B cell (primary cell): Measurements from ENCODE around the gene KCNE5.

Experiments
- CTCF ChIP-seq: fragments of 200-600 bp; IDR thresholded peaks from one replicate; pipeline ENCODE4 v1.8.0; 2022; ENCODE audit warnings: antibody characterized with exemption, mild to moderate bottlenecking
- EZH2 ChIP-seq: IDR thresholded peaks from 2 replicates; pipeline ENCODE4 v1.6.1; 2012; ENCODE audit warnings: borderline replicate concordance, low read depth, mild to moderate bottlenecking, moderate library complexity, low read length; ENCODE audit not compliant: insufficient read depth, poor library complexity, severe bottlenecking

- TF ChIP-seq EZH2 = no peak
- no peak for TF ChIP-seq CTCF
These were observed 30.7 kb upstream of the KCNE5 start for GRCh38 chrX:109655502-109656201.
